SW 1271 (cell line): Measurements from ENCODE around the gene SHTN1.

Experiments
- DNase-seq, 2 experiments: peaks; one replicate each; lab custom pipeline; 2025; lab: John Stamatoyannopoulos, UW

SHTN1 gene

DNA sequence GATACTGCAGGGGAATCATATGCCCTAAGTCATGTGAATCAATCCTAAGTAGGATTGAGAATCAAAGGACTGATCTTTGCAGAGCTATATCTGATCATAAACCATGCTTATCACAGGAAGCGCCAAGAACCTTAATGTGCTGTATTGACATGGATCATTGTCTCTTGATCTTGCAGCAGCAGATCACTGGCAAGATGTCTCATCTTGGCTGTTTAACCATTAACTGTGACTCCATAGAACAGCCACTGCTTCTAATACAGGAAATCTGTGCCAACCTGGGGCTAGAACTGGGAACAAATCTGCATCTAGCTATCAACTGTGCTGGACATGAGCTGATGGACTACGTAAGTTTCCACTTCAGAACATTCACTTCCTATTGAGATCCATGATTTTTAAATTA is 134.0 kb downstream of the SHTN1 start:
- DNase-seq: no peak

DNA sequence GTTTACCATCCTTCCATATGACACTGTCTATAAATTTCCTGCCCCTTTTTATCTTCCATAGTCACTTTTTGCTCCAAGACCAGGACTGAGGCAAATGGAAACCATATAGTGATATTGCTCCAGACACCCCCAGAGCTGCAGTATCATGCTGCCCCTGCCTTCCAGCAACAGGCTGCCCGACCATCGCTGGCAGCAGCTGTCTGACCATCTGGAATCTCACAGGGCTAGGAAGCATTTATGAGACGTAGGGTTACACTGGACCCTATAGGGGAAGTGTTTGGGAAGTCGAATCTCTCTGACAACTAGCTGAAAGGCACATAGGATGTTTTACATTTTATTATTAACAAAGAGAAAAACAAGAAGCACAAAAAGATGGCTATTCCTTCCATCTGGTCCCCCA is 136.3 kb downstream of the SHTN1 start:
- no peak for DNase-seq

DNA sequence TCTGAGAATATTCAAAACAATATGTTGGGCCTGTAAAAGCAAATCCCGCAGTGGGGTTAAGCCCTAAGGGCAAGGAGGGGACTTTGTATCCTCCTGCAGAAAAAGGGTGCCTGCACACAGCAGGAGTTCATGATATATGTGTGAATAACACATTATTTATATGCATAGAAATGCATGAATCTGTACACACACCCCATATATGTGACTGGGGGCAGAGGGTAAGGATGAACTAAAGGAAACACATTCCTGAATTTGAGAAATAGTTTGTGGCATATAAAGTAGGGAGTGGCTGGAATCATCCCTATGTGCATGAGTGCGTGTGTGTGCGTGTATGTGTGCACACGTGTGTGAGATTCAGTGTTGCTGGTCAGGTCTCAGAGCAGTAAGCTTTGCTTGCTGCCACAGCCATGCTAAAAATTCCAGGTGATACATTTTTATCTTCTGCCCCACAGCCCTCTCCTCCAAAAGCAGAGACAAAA is 136.8 kb downstream of the SHTN1 start:
- no peak for DNase-seq

DNA sequence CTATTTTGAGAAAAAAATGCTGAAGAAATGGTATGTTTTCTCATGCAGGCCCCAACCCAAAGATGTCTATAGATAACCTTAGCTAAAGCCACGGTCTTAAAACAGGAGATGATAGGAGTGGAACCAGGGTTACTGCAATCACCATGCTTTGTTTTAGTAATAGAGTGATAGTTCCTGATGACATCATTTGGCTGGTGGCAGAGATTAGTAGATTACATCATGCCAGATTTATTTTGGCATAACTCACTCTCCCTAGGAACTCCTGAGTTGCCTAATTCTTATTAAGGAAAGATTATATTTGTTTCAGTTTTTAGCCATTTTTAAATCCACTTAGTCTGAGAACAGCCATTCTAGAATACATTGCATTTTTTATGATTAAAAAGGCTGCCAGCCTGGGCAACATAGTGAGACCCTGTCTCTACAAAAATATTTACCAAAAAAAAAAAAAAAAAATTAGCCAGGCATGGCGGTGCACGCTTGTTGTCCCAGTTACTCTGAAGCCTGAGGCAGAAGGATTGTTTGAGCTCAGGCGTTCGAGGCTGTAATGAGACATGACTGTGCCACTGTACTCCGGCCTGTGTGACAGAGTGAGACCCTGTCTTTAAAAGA is 137.9 kb downstream of the SHTN1 start:
- DNase-seq: no peak

DNA sequence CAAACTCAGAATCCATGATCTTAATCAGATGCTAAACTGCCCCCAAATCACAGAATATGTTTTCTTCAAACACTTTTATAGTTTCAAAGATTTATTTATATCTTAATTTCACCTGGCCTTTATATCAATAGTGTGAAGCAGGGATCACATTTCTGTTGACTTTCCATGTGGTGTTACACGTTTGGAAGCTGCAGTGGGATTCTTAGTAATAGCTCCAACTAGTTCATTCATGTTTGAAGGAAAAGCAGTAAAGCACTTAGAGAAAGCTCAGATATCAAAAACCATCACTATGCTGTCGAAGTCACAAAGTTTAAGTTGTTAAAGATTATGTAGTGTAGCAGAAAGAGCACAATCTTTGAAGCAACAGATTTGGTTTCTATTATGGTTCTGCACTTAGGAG is 138.9 kb downstream of the SHTN1 start:
- no peak for DNase-seq

DNA sequence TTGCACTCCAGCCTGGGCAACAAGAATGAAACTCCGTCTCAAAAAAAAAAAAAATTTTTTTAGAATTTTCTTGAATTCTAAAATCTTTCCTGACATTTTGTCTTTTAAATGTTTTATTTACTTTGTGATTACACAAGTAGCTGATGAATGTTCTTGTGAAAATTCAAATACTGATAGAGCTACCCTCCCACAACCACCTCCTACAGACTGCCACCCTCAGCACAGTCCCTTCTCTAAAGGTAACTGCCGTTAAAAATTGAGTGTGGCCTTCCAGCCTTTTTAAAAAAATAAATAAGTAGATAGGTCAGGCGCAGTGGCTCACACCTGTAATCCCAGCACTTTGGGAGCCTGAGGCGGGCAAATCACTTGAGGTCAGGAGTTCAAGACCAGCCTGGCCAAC is 140.6 kb downstream of the SHTN1 start:
- DNase-seq: no peak

DNA sequence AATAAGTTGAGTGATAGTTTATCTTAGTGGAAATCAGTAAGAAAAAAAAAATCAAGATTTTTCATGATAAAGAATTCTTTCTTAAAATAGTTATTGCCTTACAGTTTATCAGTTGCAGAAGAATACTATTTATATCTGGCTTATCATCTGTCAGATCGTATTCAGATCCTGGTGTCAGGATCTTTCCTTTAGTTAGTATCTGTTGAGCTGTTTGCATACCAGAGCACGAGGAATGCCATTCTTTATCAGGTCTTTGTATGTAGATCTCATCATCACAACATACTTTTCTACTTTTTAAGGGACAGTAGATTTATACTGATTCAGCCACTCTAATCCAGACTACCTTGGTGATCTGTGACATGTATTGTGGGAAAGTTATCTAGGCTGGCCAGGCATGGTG is 143.2 kb downstream of the SHTN1 start:
- no peak for DNase-seq

DNA sequence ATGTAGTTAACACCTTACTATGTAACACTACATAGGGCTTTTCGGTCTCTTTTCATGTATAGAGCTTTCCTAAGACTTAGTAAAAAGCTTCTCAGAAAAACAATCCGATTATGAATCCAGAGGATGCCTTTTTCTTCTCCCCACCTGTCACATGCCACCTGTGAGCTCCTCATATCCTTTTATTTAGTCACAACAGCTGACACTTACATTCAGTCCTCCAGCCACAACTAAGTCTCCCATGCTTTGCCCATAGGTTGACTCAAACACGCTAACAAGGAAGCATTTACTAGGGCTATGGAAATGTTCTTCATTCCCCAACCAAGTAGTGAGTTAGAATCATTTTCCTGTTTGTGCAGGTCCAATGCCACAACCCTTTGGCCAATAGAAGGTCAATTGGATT is 147.8 kb downstream of the SHTN1 start:
- DNase-seq: no peak

DNA sequence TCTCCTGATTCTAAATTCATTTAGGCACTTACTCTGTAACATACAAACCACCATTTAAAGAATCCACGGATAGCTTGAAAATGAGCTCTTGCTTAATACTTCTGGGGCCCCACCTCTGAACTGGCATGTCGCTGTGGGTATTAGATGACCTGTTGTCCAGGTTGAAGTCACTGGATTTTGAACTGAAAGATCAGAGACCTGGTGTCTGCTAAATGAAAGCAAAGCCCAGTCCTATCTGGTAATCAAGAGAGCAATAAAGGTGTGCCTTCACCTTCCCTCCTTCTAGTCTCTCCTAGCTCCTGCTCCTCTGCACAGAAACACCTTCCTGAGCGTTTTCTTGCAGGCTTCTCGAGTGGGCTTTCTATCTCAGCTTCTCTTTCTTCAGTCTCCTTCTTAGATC is 151.3 kb downstream of the SHTN1 start:
- no peak for DNase-seq

DNA sequence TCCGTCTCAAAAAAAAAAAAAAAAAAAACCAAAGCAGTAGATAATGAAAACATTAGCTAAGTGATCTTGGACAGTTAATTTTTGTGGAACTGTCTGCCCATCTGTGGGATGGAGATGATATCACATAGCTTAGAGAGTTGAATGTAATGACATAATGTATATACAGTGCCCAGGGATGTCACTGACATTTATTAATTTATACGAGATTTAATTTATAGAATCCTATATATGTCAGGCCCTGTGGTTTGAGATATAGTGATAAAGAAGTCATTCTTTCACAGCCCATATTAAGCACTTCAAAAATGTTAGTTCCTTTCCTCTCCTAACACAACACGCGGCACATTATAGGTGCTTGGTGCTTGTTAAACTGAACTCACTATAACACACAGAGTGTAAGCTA is 151.7 kb downstream of the SHTN1 start:
- no peak for DNase-seq

DNA sequence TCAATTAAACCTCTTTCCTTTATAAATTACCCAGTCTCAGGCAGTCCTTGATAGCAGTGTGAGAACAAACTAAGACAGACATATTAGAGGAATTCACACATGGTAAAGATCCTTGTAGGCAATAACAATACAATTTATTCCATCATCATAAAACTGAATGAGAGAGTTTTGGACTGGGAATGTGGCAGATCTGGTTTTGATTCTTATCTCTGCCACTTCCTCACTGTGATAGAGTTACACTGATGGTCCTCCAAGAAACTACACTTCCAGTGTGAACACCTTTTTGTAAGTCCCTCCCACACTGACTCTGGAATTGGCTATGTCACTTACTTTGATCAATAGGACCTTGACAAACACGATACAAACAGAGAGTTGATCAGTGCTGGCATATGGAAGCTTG is 152.7 kb downstream of the SHTN1 start:
- no peak for DNase-seq

DNA sequence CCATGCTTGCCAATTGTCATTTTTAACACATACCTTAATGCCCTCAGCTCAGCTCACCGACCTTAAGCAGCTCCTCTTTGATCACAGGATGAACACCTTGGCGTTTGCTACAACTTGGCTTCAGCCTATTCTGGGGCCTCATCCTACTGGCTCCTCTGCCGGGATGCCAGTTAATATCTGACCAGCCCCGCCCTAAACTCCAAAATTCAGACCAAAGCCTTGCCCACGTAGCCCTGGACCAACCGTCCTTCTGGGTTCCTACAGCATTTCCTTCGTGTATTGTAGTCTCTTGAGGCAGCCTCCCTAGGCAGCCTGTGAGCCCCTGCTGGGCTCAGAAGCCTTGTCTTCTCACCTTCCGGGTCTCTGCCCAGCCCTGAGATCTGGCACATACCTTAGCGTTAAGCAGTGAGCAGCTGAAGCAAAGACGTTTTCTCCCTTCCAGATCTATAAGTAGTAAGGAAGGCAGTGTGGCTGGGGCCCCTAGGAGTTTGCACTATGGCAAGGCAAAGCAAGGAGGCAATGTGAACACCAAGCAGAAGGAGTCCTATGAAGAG is 154.9 kb downstream of the SHTN1 start:
- DNase-seq: no peak

DNA sequence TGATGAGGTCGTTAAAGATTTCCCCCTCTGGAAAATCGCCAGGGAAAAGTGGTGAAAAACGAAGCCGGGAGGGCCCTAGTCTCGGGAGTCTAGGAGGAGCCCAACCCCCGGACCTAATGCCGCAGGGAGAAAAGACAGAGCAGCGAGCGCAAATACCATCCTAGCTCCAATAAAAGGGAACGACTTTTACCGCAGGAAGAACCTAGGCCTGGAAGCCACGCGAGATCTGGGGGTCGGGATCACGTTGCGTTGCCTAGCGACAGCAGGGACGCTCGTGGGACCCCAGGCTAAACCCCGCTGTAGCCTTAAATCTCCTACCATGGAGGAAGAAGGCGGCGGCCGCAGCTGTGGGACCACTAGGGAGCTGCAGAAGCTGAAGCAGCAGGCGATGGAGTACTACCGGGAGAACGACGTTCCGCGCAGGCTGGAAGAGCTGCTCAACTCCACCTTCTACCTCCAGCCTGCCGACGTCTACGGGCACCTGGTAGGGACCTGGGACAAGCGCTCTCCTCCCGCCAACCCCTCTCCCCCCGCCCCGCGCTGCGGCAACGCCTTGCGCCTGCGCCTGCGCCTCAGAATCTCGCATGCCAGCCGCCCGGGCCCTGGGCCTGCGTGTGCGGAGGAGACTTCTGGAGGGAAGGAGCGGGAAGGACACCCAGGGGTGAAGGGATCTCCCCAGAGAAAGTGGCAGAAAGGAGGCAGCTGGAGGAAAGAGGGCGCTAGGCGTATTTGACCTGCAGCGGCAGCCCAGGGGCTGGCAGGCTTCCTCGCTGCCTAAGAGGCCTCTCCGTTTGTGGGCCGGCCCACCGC is 155.5 kb downstream of the SHTN1 start, which contains the start of gene ENO4:
TSS of gene ENO4 (plus strand) at position 252 of the 810 bp plus-strand sequence. CDS start at position 320, 68 bp downstream.
- peak in 1 of 2 experiments; percentile 31 for DNase-seq

DNA sequence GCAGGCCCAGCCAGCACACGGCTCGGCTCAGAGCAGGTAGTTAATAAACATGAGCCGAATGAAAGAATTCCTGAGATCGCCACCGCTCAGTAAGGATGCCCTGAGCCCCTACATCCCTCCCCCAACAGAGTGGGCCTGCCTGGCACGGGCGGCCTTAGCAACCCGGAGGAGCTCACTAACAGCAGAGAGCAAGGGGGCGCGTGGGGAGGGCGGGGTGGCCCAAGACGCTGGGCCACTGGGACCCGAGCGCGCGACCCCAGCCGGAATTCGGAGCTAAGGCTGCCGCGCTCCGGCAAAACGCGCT is 156.1 kb downstream of the SHTN1 start:
- DNase-seq: no peak

DNA sequence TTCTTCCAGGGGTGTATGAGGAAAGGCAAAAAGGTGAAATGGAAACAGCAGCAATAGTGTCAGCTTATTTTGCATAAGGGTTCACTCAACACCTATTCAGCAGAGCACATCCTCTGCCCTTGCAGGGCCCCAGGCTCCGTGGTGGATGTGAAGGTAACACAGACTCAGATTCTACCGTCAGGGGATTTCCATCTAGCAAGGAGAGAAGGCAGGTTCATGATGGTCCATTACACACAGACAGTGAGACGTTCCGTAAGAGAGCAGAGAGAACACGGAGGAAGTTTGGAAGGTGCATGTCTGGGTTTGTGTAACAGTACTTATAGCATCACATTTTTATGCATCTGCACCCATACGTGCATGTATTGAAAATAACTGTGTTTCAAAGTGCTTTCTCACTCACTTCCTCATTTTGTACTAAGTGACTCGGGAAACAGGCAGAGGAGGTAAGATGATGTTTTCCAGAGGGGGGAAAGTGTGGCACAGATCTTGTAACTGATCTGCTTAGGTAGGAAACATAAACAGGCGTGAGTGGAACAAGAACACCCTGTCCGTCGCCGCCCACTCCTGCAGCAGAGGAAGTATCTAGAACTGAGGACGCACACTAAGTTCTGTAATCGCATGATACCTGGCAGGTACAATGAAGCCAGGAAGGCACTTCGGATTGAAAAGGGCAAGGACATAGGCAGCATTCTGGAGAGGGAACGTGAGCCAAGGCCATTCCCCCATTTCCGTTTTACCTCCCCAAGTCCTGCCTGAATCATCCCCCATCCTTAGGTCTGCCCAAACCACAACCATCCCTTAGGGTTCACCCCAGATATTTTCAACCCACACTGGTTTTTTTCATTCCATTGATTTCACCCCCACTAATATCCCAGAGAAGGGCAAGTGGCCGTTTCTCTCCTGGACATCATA is 156.7 kb downstream of the SHTN1 start:
- DNase-seq: no peak

DNA sequence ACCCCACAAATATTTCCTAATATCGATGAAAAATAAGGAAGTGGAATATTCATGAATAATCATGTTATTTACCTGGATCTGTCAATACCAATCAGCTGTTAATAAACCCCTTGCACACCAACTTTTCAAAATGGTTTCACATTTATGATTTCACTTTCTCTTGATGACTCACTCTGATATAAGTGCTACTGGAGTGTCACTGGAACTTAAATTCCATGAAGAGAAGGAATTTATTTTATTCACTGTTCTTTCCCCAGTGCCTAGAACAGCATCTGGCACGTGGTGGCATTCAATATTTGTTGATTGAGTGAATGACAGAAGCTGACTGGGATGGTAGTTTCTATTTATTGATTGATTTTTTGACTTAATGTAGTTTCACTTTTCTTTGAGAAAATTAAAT is 159.2 kb downstream of the SHTN1 start:
- no peak for DNase-seq

DNA sequence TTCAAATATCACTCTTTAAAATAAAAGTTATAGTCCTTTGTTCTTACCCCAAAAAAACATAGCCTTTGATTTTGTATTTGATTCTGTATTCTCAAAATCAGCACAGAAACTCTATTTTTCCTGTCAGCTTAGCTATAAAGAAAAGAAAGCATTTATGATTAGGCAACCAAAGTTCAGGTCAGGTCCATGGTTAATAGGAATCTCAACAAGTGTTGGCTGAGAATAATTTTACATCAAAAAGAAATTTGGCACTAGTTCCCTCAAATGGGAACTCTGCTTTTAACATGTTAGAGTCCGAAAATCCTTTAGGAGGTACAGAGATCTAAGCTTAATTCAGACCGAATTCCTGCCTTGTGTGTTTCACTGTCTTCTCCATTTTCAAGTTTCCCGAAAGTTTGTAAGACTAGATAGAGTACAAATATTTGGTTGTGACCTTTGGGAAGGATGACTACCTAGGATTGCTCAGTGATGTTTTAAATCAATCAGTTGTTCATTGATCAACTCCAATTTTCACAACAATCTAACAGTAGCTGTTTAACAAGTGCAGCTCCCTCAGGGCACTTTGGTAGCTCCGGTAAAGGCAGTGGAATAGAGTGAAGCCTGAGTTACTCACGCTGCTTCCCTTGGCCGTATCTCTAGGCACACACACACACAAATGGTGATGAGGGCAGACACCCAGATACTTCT is 164.5 kb downstream of the SHTN1 start:
- no peak for DNase-seq

DNA sequence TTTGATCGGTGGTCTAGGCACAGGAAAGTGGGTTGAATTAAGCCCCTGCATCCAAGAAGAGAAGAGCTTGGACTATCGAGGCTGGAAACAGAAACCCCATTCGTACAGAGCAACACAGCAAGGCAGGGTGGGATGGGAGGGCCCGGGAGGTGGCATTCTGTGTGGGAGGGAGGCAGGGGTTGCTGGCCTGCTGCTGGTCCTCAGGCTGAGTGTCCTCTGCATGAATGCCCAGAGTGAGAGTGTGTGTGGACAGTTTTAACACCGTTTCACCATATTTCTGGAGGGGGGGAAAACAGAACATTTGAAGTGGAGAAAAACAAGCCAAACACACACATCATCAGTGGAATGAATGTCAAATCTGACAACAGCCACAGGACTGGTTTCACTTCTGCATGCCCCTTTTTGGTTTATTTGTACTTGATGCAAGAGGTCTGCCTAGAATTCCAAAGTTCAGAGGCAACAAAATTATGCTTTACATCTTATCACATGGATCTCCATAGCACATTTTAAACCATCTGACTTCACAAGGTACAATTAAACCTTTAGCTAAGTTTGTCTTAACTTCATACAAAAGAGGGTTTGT is 166.8 kb downstream of the SHTN1 start:
- no peak for DNase-seq

DNA sequence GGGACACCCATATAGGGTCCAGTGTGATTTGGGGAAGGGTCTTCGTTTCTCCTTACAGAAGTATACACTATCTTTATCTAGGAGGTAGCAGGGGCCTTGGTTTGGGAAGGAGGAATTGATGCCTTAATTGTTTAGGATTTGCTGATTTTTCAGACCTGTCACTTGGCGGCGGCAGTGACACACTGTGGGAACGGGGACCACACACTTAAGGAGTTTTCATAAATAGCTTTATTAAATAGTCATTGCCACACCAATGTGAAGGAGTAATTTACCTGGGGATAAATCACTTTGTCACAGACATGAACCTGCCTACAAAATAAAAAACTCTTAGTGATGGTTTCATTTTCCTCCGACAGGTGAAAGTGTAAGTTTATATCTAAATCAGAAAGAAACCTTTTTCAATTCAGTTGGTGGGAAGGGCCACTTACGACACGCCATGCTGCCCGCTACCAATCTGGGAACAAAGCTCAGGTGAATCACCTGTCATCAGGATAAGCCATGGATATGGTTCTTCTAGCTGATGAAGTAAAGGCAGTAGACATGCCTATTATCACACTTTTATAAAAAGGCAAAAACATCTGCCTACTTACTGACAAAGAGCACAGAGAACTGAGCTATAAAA is 168.0 kb downstream of the SHTN1 start:
- no peak for DNase-seq

DNA sequence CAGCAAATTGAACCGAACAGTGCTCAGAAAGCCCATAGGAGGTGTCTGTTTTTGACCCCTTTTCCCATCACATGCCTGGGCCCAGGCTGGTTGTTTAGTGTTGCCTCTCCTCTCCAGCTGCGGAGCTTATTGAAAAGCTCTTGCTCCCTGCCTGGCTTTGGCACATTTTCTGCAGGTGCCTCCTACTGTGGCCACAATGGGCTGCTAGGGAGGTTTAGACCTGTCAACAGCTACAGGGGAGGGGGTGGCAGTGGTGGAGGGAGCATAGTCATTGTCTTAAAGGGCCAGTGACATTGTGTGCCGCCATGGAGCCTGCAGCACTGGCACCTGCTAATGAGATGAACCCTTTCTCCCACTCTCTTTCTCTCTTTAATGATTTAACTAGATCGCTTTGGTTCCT is 168.9 kb downstream of the SHTN1 start:
- no peak for DNase-seq

DNA sequence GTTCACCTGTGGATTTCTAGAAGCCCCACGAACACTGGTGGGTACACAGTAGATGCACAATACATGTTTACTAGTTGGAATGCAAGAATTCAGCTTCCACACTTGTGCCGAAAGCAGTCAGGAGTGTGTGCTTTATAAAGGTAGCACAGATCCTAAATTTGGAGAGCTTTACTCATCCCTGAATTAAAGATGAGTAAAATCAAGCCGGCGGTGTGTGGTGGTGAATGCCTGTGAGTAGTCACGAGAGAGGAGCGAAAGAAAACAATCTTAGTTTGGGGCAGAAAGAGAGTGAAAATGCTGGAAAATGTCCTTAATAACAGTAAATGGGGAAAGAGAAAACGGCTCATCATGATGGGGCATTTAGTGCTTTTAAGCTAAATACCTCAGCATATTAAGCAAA is 169.3 kb downstream of the SHTN1 start:
- DNase-seq: no peak
